ENCODE results near the gene INTS1. TPM values are rescaled to one million over a fixed set of nuclear protein-coding genes. Genes with fewer than 3 reads are reported as not detected.

Gene INTS1
- total and polyA plus RNA-seq, 2 experiments from 2014 or later = 35.1 to 111 TPM

DNA sequence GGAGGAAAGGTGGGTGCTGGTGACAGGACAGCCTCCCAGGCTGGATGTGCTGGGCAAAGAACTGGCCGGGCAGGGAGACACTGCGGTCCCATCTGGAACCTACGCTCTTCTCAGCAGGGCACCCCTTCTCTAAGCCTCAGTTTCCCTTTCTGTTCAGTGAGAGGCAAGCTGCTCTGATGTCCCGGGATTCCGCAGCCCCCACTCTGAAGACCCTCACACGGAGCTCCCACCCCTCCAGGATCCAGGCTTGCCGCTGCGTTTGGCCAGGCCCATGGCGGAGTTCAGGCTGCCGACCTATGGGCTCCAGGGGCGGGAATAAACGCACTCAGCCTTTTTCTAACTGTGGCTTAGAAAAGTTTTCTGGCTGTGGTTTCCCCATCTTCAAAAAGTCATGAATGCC, 10.2 kb upstream of the INTS1 start (continued):
- TF ChIP-seq, protein P1, sequence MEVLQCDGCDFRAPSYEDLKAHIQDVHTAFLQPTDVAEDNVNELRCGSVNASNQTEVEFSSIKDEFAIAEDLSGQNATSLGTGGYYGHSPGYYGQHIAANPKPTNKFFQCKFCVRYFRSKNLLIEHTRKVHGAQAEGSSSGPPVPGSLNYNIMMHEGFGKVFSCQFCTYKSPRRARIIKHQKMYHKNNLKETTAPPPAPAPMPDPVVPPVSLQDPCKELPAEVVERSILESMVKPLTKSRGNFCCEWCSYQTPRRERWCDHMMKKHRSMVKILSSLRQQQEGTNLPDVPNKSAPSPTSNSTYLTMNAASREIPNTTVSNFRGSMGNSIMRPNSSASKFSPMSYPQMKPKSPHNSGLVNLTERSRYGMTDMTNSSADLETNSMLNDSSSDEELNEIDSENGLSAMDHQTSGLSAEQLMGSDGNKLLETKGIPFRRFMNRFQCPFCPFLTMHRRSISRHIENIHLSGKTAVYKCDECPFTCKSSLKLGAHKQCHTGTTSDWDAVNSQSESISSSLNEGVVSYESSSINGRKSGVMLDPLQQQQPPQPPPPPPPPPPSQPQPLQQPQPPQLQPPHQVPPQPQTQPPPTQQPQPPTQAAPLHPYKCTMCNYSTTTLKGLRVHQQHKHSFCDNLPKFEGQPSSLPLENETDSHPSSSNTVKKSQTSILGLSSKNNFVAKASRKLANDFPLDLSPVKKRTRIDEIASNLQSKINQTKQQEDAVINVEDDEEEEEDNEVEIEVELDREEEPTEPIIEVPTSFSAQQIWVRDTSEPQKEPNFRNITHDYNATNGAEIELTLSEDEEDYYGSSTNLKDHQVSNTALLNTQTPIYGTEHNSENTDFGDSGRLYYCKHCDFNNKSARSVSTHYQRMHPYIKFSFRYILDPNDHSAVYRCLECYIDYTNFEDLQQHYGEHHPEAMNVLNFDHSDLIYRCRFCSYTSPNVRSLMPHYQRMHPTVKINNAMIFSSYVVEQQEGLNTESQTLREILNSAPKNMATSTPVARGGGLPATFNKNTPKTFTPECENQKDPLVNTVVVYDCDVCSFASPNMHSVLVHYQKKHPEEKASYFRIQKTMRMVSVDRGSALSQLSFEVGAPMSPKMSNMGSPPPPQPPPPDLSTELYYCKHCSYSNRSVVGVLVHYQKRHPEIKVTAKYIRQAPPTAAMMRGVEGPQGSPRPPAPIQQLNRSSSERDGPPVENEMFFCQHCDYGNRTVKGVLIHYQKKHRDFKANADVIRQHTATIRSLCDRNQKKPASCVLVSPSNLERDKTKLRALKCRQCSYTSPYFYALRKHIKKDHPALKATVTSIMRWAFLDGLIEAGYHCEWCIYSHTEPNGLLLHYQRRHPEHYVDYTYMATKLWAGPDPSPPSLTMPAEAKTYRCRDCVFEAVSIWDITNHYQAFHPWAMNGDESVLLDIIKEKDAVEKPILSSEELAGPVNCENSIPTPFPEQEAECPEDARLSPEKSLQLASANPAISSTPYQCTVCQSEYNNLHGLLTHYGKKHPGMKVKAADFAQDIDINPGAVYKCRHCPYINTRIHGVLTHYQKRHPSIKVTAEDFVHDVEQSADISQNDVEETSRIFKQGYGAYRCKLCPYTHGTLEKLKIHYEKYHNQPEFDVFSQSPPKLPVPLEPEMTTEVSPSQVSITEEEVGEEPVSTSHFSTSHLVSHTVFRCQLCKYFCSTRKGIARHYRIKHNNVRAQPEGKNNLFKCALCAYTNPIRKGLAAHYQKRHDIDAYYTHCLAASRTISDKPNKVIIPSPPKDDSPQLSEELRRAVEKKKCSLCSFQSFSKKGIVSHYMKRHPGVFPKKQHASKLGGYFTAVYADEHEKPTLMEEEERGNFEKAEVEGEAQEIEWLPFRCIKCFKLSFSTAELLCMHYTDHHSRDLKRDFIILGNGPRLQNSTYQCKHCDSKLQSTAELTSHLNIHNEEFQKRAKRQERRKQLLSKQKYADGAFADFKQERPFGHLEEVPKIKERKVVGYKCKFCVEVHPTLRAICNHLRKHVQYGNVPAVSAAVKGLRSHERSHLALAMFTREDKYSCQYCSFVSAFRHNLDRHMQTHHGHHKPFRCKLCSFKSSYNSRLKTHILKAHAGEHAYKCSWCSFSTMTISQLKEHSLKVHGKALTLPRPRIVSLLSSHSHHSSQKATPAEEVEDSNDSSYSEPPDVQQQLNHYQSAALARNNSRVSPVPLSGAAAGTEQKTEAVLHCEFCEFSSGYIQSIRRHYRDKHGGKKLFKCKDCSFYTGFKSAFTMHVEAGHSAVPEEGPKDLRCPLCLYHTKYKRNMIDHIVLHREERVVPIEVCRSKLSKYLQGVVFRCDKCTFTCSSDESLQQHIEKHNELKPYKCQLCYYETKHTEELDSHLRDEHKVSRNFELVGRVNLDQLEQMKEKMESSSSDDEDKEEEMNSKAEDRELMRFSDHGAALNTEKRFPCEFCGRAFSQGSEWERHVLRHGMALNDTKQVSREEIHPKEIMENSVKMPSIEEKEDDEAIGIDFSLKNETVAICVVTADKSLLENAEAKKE (CRISPR knock-in tag; IDR thresholded peaks at IDR 0.05) = no peak
- TF ChIP-seq ZNF114 (CRISPR knock-in tag; IDR thresholded peaks at IDR 0.05) (no peak), EZH2phosphoT487 (IDR thresholded peaks at IDR 0.05; ENCODE audit: unreplicated experiment) (no peak)

DNA sequence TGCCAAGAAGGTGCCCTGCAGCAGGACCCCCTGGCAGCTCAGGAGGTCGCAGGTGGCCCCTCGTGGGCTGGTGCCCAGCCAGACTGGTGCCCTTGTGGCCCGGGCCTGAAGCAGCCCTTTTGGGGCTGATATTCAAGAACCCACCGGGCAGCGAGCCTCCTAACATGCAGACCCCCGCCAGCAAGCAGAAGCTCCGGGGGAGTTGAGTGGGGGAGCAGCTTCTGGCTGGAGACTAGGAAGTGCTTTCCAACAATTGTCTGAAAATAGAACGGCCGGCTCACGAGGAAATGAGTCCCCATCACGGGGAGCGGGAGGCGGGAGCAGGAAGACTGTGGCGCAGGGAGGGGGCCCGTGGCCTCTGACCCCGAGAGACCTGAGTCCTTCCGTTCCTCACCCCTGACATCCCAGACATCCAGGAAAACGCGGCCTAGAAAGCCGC, 9.5 kb upstream of the INTS1 start:
- Histone ChIP-seq H3K4me2 (no peak overlapping the region), H3K9me2 (ENCODE audit: insufficient read depth) (no peaks in the 10 kb centered on the region), H3K27me3 (ENCODE audit: insufficient read depth) (no peaks in the 10 kb centered on the region), H4K20me1 (replicated peaks; ENCODE audit: insufficient read depth) (no peaks in the 10 kb centered on the region), H3K27ac (ENCODE audit: low read depth) (no peak overlapping the region), H3K36me3 (ENCODE audit: insufficient read depth) (no peaks in the 10 kb centered on the region), H2AFZ (peak overlapping the region; percentile 23; the same call in 1 of the 2 replicates), H3F3A (replicated peaks; ENCODE audit: low read depth) (no peaks in the 10 kb centered on the region), H3K79me2 (replicated peaks; ENCODE audit: insufficient read depth) (no peaks in the 10 kb centered on the region), H3K4me3 (no peak overlapping the region), H3K4me1 (ENCODE audit: insufficient read depth) (no peaks in the 10 kb centered on the region)
- no peaks in the 10 kb centered on the region for H3K9me3 Mint-ChIP-seq
- no peaks in the 10 kb centered on the region for H3K4me1 Mint-ChIP-seq
- H3K4me3 Mint-ChIP-seq = no peak overlapping the region
- H3K36me3 Mint-ChIP-seq (ENCODE audit: low read depth) = no peaks in the 10 kb centered on the region
- H3K27me3 Mint-ChIP-seq (ENCODE audit: insufficient read depth, low read depth, poor library complexity) = peaks cover 11% of the 10 kb centered on the region
- no peak overlapping the region for H3K27ac Mint-ChIP-seq
- no peak for ATAC-seq
- no peak for DNase-seq (ENCODE audit: low spot score)
- TF ChIP-seq, protein P2, sequence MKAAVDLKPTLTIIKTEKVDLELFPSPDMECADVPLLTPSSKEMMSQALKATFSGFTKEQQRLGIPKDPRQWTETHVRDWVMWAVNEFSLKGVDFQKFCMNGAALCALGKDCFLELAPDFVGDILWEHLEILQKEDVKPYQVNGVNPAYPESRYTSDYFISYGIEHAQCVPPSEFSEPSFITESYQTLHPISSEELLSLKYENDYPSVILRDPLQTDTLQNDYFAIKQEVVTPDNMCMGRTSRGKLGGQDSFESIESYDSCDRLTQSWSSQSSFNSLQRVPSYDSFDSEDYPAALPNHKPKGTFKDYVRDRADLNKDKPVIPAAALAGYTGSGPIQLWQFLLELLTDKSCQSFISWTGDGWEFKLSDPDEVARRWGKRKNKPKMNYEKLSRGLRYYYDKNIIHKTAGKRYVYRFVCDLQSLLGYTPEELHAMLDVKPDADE (IDR thresholded peaks at IDR 0.05) = no peak
- TF ChIP-seq JUNB (IDR thresholded peaks at IDR 0.05; ENCODE audit: unreplicated experiment) = no peak
- no peak for TF ChIP-seq ZNF331 (CRISPR knock-in tag; IDR thresholded peaks at IDR 0.05; ENCODE audit: low read depth)
- no peak for TF ChIP-seq ZNF114 (CRISPR knock-in tag; IDR thresholded peaks at IDR 0.05)
- TF ChIP-seq STAT1 (IDR thresholded peaks at IDR 0.05; ENCODE audit: unreplicated experiment) = no peak
- TF ChIP-seq, protein P3, sequence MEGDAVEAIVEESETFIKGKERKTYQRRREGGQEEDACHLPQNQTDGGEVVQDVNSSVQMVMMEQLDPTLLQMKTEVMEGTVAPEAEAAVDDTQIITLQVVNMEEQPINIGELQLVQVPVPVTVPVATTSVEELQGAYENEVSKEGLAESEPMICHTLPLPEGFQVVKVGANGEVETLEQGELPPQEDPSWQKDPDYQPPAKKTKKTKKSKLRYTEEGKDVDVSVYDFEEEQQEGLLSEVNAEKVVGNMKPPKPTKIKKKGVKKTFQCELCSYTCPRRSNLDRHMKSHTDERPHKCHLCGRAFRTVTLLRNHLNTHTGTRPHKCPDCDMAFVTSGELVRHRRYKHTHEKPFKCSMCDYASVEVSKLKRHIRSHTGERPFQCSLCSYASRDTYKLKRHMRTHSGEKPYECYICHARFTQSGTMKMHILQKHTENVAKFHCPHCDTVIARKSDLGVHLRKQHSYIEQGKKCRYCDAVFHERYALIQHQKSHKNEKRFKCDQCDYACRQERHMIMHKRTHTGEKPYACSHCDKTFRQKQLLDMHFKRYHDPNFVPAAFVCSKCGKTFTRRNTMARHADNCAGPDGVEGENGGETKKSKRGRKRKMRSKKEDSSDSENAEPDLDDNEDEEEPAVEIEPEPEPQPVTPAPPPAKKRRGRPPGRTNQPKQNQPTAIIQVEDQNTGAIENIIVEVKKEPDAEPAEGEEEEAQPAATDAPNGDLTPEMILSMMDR (conservative IDR thresholded peaks at IDR 0.05; ENCODE audit: low read depth in 2 of 2) = no peak
- TF ChIP-seq EZH2 (IDR thresholded peaks at IDR 0.05; ENCODE audit: low read depth, unreplicated experiment) = no peak
- no peak for TF ChIP-seq EZH2phosphoT487 (IDR thresholded peaks at IDR 0.05; ENCODE audit: unreplicated experiment)
- TF ChIP-seq, protein P4, sequence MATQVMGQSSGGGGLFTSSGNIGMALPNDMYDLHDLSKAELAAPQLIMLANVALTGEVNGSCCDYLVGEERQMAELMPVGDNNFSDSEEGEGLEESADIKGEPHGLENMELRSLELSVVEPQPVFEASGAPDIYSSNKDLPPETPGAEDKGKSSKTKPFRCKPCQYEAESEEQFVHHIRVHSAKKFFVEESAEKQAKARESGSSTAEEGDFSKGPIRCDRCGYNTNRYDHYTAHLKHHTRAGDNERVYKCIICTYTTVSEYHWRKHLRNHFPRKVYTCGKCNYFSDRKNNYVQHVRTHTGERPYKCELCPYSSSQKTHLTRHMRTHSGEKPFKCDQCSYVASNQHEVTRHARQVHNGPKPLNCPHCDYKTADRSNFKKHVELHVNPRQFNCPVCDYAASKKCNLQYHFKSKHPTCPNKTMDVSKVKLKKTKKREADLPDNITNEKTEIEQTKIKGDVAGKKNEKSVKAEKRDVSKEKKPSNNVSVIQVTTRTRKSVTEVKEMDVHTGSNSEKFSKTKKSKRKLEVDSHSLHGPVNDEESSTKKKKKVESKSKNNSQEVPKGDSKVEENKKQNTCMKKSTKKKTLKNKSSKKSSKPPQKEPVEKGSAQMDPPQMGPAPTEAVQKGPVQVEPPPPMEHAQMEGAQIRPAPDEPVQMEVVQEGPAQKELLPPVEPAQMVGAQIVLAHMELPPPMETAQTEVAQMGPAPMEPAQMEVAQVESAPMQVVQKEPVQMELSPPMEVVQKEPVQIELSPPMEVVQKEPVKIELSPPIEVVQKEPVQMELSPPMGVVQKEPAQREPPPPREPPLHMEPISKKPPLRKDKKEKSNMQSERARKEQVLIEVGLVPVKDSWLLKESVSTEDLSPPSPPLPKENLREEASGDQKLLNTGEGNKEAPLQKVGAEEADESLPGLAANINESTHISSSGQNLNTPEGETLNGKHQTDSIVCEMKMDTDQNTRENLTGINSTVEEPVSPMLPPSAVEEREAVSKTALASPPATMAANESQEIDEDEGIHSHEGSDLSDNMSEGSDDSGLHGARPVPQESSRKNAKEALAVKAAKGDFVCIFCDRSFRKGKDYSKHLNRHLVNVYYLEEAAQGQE (IDR thresholded peaks at IDR 0.05; ENCODE audit: unreplicated experiment) = no peak
- TF ChIP-seq CREB1 (CRISPR knock-in tag; IDR thresholded peaks at IDR 0.05; ENCODE audit: low read depth) = no peak

All from GM23338 (cell line).